ENCODE measurements around the gene ASB7. TPM values are rescaled to one million over a fixed set of nuclear protein-coding genes. Genes with fewer than 3 reads are reported as not detected.

The ASB7 gene
- total and polyA plus RNA-seq, 2 donors (not counting 1 experiment from before 2014, with no cell fraction given): 12.1 to 19.8 TPM

DNA sequence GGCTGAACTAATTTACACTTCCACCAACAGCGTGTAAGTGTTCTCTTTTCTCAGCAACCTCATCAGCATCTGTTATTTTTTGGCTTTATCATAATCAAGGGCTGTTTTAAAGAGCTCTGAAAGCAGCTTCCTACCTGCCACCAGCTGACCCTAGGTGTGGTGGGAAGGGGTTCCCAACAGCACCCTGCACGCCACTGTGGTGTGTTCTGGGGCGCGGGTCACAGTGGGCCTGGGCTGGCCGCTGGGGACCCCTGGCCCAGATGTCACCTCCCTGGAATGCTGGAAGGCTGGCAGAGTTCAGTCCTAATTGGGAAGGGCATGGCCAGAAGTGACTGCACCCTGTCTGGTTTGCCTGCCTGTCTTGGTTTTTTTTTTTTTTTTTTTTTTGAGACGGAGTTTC, 82.2 kb downstream of the ASB7 start:
- TF ChIP-seq, protein P1, sequence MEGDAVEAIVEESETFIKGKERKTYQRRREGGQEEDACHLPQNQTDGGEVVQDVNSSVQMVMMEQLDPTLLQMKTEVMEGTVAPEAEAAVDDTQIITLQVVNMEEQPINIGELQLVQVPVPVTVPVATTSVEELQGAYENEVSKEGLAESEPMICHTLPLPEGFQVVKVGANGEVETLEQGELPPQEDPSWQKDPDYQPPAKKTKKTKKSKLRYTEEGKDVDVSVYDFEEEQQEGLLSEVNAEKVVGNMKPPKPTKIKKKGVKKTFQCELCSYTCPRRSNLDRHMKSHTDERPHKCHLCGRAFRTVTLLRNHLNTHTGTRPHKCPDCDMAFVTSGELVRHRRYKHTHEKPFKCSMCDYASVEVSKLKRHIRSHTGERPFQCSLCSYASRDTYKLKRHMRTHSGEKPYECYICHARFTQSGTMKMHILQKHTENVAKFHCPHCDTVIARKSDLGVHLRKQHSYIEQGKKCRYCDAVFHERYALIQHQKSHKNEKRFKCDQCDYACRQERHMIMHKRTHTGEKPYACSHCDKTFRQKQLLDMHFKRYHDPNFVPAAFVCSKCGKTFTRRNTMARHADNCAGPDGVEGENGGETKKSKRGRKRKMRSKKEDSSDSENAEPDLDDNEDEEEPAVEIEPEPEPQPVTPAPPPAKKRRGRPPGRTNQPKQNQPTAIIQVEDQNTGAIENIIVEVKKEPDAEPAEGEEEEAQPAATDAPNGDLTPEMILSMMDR (conservative IDR thresholded peaks at IDR 0.05 in 1 of 2, IDR thresholded peaks at IDR 0.05 in 1 of 2; ENCODE audit: low read depth in 1 of 2, low read length in 2 of 2): no peak
- no peak for TF ChIP-seq EZH2 (IDR thresholded peaks at IDR 0.05; ENCODE audit: low read length, missing control alignments)

GRCh38 chr15:100686021-100686724, 83.8 kb downstream of the ASB7 start:
- Histone ChIP-seq H3K9ac (ENCODE audit: insufficient read depth, low read length) (no peak overlapping the region), H3K4me2 (ENCODE audit: extremely low read depth, insufficient read depth, low read length) (peak overlapping the region; percentile 25), H4K20me1 (ENCODE audit: control insufficient read depth, extremely low read depth, insufficient read depth, low read length) (no peaks in the 10 kb centered on the region), H2AFZ (ENCODE audit: low read length) (no peak overlapping the region), H3K36me3 (ENCODE audit: control insufficient read depth, insufficient read depth, low read length) (no peaks in the 10 kb centered on the region), H3K4me3 (replicated peaks in 1 of 4; ENCODE audit: control extremely low read depth in 1 of 4, insufficient read depth in 1 of 4, low read depth in 3 of 4, low read length in 4 of 4) (no peak overlapping the region), H3K4me1 (ENCODE audit: control insufficient read depth, extremely low read depth, insufficient read depth, low read length) (peaks cover 6% of the 10 kb centered on the region), H3K9me3 (ENCODE audit: control insufficient read depth, insufficient read depth, low read depth, low read length) (no peaks in the 10 kb centered on the region), H3K27me3 (ENCODE audit: control insufficient read depth, insufficient read depth, low read length) (no peaks in the 10 kb centered on the region), H3K27ac (ENCODE audit: insufficient read depth, low read length) (peak overlapping the region; percentile 69), H3K79me2 (ENCODE audit: control insufficient read depth, insufficient read depth, low read length) (no peaks in the 10 kb centered on the region)
- DNase-seq (ENCODE audit: low read depth in 2 of 2): peak in 1 of 2 donors; percentile 54
- no peak for TF ChIP-seq EZH2 (IDR thresholded peaks at IDR 0.05; ENCODE audit: low read length, missing control alignments)
- TF ChIP-seq, protein P1 (conservative IDR thresholded peaks at IDR 0.05 in 1 of 2, IDR thresholded peaks at IDR 0.05 in 1 of 2; ENCODE audit: low read depth in 1 of 2, low read length in 2 of 2): no peak

More for the DNA sequence above, 82.2 kb downstream of the ASB7 start:
- Histone ChIP-seq H4K20me1 (ENCODE audit: control insufficient read depth, extremely low read depth, insufficient read depth, low read length) (no peaks in the 10 kb centered on the region), H3K9ac (ENCODE audit: insufficient read depth, low read length) (no peak overlapping the region), H3K4me2 (ENCODE audit: extremely low read depth, insufficient read depth, low read length) (no peak overlapping the region), H3K27me3 (ENCODE audit: control insufficient read depth, insufficient read depth, low read length) (no peaks in the 10 kb centered on the region), H3K79me2 (ENCODE audit: control insufficient read depth, insufficient read depth, low read length) (no peaks in the 10 kb centered on the region), H3K36me3 (ENCODE audit: control insufficient read depth, insufficient read depth, low read length) (no peaks in the 10 kb centered on the region), H3K4me1 (ENCODE audit: control insufficient read depth, extremely low read depth, insufficient read depth, low read length) (peaks cover 6% of the 10 kb centered on the region), H3K9me3 (ENCODE audit: control insufficient read depth, insufficient read depth, low read depth, low read length) (no peaks in the 10 kb centered on the region), H3K27ac (ENCODE audit: insufficient read depth, low read length) (no peak overlapping the region), H3K4me3 (replicated peaks in 1 of 4; ENCODE audit: control extremely low read depth in 1 of 4, insufficient read depth in 1 of 4, low read depth in 3 of 4, low read length in 4 of 4) (no peak overlapping the region), H2AFZ (ENCODE audit: low read length) (no peak overlapping the region)
- no peak for DNase-seq (ENCODE audit: low read depth in 2 of 2)

DNA sequence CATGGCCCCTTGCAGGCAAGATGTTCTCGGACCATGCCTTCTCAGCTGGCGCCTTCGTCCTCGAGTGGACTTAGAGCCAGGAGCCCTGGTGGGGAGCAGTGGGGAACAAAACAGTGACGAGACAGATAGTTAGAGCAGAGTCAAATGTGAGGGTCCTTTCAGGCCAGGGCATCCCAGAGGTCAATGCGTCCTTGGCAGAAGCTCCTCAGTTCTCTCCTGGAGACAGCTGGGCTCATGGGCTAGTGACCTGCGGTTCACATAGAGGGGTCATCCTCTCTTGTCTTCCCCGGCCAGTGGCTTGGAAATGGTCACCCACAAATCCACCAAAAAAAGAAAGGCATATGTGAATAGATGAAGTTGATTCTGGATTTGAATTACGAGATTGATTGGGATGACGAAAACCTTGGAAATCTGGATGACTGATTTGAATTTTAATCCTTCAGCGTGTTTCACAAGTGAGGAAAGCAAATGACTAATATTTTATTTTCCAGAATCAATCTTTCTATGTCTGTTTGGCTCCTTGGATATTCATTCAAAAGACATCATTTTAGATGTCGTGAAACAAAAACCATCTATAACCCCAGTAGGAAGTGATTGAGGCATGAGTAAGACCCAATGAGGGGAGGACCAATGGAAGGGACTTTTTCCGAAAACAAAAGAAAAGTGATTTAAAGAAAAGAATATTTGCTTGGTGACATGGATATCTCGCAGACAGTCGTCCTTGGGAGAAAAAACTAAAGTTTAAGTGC, 84.5 kb downstream of the ASB7 start:
- Histone ChIP-seq H3K4me3 (replicated peaks in 1 of 4; ENCODE audit: control extremely low read depth in 1 of 4, insufficient read depth in 1 of 4, low read depth in 3 of 4, low read length in 4 of 4) (no peak overlapping the region), H3K79me2 (ENCODE audit: control insufficient read depth, insufficient read depth, low read length) (no peaks in the 10 kb centered on the region), H3K27ac (ENCODE audit: insufficient read depth, low read length) (peak overlapping the region; percentile 69), H3K4me1 (ENCODE audit: control insufficient read depth, extremely low read depth, insufficient read depth, low read length) (peaks cover 6% of the 10 kb centered on the region), H3K9me3 (ENCODE audit: control insufficient read depth, insufficient read depth, low read depth, low read length) (no peaks in the 10 kb centered on the region), H3K9ac (ENCODE audit: insufficient read depth, low read length) (no peak overlapping the region), H3K27me3 (ENCODE audit: control insufficient read depth, insufficient read depth, low read length) (no peaks in the 10 kb centered on the region), H3K4me2 (ENCODE audit: extremely low read depth, insufficient read depth, low read length) (peak overlapping the region; percentile 25), H2AFZ (ENCODE audit: low read length) (no peak overlapping the region), H3K36me3 (ENCODE audit: control insufficient read depth, insufficient read depth, low read length) (no peaks in the 10 kb centered on the region), H4K20me1 (ENCODE audit: control insufficient read depth, extremely low read depth, insufficient read depth, low read length) (no peaks in the 10 kb centered on the region)
- DNase-seq (ENCODE audit: low read depth in 2 of 2): peak; percentile 57 to 90
- TF ChIP-seq, protein P1 (conservative IDR thresholded peaks at IDR 0.05 in 1 of 2, IDR thresholded peaks at IDR 0.05 in 1 of 2; ENCODE audit: low read depth in 1 of 2, low read length in 2 of 2): no peak
- no peak for TF ChIP-seq EZH2 (IDR thresholded peaks at IDR 0.05; ENCODE audit: low read length, missing control alignments)
